ENCODE data around the gene PLK2.

PLK2 gene

DNA sequence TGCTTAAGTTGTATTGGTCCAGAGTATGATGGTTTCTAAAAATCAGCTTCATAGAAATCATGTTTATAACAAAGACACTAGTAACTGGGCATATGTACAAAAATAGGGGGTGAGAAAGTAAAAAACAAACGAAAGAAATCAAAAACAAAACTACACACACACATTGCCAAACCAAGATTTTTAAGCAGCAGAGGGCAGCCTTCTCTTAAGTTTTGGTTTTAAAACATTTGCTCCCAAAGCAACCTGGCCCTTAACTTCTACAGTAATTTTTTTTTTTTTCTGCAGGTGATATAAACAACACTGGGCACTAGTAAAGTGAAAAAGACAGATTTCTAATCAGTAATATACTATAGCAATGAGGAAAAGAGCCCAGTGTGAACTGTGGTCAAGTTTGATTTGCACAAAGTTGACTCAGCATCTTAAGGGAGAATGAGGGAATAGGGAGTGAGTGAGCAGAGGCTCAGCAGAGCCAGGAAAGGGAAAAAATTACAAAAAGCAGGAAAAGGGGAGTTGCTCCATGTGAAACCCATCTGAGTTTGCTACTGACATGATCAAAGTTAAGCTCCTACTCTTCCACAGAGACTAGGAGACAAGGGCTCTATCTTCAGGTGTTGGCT is 18.0 kb upstream of the PLK2 start:
- DNase-seq: no peak

DNA sequence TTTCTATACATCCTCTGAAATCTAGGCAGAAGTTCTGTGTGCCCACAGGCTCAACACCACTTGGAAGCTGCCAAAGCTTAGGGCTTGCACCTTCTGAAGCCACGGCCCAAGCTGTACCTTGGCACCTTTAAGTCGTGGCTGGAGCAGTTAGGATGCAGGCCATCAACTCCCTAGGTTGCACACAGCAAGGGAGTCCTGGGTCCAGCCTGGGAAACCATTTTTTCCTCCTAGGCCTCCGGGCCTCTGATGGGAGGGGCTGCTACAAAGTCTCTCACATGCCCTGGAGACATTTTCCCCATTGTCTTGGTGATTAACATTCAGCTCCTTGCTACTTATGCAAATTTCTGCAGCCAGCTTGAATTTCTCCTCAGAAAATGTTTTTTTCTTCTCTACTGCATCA is 15.5 kb upstream of the PLK2 start:
- DNase-seq: no peak

DNA sequence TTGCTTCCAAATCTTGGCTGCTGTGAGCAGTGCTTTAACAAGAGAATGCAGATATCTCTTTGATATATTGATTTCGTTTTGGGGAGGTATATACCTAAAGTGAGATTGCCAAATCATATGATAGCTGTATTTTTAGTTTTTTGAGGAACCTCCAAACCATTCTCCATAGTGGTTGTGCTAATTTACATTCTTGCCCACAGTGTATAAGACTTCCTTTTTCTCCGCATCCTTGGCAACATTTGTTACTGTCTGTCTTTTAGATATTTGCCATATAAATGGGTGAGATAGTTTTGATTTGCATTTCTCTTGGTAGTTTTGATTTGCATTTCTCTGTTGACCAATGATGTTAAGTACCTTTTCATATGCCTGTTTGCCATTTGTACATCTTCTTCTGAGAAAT is 10.0 kb upstream of the PLK2 start:
- DNase-seq: no peak

DNA sequence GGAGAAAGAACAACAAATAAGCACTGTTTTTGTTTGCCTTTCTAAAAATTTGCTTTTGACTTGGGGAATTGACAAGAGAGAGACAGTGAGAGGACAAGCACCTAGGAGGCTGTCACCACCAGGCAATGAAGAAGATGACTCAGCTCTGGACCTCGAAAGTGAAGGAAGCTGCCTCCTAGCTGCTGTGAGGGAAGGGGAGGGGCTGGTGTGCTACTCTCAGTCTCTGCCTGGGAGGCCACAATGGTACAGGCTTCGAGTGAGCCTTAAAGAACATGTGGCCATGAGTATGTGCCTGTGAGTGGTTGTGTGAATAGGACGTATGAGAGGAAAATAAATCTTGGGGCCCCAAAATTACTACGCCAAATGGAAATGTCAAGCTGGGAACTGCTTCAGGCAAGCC is 7.1 kb upstream of the PLK2 start:
- no peak for DNase-seq

DNA sequence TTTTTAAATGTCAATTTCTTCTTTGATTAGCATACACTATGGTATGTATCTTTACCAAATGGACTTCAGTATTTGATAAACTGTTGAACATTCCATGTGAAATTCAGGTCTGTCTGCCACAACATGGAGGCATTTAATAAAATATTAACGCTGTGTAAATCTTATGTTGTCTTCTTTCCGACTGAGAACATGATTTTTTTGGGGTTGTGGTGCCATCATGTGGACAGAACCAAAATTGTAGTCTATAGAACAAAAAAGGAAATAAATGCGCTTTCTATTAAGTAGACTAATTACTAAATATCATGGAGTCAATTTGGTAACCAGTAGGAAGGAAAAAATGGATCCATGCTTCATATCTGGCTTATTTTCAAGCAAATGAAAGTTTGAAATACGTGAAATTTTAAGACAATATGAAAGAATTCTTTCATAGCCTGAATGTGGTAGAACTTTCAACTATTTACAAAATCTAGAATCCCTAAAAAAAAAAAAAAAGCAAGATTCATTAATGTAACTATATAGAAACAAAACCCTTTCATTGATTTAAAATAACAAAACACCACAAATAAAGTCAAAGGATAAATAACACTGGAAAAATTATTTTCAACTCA is 2.8 kb upstream of the PLK2 start:
- DNase-seq: peak; percentile 4

DNA sequence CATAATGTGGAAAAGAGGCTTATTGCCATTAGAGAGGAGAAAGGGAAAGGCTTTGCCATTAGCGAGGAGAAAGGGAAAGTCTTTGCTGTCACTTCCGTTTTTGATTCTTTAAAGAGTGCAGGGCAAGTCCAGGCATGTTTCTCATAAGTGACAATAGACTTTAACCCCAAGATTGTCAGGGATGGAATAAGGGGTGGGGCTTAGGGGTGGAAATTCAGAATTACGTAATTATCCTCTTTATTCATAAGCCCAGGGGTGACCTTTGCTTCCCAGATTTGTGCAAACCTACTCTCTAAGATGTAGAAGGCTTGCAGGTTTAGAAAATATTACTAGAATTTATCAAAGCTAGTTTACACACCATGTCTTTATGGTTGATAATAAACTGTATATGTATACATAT is 2.3 kb upstream of the PLK2 start:
- DNase-seq: no peak

DNA sequence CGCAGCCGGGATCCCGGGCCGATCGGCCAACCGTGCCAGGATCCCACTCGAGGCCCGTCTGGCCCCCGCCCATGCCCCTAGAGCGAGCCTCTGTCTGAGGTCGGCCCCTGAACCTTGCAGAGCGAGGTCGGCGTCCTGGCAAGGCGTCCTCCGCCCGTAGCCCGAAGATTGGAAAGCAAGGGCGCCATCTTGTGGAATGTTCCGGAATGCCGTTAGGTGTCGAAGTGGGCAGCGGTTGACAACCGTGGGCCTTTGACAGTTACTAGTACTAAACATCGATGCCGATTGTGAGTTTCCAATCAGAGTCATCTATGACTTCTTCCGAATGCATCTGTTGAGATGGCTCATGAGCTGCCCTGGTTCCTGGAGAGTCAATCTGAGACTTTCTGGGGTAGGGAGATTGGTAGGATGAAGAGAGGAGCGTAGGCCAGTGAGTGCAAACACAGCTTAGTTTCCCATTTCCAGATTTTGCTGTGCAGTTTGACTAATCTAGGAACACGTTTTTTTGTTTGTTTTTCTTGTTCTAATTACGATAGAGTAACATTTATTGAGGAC is 923 bp upstream of the PLK2 start:
- DNase-seq: peak; percentile 88

DNA sequence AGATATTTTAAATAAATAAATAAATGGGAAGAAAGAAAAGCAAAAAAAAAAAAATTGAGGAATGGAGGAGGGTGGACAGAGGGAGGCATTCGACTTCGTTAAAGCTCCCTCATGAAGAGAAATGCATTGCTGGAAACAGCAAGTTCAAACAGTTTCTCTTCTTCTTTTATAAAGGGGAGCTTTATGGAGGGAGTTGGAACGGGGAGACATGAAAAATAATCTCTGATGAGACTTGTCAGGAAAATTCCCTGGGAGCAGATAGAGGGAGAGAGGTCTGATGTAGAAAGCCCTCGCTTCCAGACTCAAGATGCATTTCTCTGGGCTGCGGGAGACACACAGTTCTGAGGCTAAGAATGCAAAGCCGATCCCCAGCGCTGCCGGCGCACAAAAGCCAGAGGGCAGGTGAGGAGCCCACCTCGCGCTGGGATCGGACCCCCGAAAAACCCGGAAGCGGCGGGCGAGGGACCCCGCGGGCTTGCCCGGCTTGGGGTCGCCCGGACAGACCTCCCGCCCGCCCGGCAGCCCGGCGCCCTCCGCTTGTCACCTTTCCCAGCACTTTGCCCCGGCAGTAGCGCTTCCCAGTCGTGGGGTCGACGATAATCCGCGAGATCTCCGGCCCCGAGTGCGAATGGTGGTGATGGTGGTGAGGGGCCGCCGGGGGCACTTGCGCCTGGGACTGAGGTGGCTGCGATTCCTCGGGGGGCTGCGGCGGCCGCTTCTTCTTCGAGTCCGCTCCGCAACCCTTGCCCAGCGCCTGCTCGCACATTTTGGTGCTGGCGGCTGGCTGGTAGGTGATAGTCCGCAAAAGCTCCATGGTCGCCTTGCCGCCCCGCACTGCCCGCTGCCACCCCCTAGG is 512 bp downstream of the PLK2 start:
- peak; percentile 38 for DNase-seq

DNA sequence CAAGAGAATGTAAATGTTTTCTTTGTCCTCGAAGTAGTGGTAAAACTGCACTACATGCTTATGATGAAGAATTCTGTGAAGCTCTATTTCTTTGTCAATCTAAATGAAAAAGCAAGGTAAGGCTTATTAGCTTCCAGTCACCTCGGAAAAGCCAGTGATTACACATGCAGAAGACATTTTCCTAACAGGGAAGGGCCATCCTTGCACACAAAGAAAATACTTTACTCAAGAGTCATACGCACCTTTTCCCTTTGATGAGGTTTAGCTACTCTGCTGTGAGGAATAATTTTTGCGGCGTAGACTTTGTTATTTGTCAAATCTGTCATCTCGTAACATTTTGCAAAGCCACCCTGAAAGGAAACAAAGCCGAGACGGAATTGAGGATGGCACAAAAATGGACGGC is 1.1 kb downstream of the PLK2 start:
- DNase-seq: no peak

DNA sequence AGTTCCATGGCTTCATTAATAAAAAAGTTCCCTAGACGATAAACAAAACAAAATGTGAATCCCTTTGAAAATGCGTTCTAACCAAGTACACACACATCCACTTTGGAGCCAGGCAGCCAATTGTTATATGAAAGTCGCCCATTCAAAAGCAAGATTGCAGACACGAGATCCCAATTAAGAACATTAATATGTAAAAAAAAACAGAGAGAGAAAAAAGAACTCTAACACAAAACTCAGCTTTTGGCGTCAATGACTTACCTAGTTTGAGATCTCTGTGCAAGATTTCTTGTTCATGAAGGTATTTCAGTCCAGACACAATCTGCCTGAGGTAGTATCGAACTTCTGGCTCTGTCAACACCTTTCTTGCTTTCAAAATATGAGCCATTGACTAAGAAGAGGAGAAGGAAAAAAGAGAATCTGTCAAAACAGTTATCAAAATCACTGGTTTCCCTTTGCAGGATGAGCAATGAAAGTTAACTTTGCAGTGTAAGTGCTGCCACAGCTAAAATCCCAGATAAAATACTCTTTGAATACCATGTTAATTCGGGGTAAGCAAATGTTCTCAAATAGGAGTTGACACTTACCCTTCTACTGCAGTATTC is 1.6 kb downstream of the PLK2 start:
- no peak for DNase-seq

DNA sequence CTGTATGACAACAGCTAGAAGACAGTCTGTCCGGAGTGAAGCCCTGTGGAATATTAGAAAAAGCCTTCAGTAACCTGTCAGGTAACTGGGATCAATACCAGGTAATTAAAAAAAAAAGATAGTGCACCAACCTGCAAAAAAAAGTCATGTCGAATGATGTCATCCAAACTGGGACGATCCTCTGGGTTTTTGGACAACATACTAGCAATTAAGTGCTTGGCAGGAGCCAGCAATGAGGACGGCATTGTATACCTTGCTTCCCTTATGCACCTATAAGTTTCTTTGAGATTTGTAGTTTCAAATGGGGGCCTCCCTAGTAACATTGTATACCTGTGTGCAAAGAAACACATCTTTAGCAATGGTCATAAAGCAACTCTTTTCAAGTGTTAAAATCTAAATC is 2.8 kb downstream of the PLK2 start:
- DNase-seq: no peak

DNA sequence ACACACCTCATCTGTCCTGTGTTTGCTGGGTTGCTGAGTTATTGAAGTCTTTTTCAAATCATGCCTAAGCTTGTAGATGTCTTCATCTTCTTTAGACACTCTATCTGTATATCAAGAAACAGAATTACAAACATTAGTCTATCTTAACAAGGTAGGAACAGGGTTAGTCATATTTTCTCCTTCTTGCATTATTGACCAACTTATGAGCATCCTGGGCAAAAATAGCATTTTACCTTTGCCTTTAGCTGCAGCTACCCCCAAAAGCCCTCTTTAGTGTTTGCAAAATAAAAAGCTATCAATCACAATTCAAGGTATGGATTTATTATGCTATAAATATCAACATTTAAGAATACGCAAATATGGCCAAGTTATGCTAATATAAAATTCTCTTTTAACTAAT is 3.4 kb downstream of the PLK2 start:
- no peak for DNase-seq

DNA sequence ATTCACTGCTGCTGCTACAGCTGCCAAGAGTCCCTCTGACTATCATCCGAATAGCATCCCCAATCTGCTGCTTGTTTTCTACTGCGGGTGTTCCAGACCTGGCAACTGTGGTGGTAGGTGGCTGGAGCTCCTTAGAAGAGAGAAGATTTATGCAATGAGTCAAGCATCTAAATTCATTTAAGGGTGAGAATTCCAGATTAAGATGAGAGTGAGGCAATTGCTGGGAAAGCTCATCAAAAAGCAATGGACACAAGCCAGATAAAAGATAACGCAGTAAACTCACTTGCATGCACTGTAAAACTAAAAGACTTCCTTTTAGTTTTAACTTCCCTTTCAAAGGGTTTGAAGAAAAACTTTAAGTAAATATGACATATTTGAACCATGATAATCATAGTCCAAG is 3.9 kb downstream of the PLK2 start:
- no peak for DNase-seq

DNA sequence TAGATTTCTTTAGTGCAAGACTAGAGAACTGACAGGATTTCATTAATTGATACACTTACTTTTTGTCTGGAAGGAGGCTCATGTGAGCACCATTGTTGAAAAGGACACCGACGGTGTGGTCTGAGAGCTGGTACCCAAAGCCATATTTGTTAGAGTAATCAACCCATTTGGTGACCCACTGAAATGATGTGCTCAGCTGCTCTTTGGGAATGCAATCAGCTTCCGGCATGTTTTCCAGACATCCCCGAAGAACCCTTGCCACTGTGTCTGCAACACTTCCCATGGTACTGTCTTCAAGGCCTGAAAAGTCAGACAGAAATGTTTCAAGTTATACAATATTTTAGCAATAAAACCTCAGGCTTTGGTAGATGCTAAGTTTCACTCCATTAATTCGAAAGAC is 4.4 kb downstream of the PLK2 start:
- no peak for DNase-seq

DNA sequence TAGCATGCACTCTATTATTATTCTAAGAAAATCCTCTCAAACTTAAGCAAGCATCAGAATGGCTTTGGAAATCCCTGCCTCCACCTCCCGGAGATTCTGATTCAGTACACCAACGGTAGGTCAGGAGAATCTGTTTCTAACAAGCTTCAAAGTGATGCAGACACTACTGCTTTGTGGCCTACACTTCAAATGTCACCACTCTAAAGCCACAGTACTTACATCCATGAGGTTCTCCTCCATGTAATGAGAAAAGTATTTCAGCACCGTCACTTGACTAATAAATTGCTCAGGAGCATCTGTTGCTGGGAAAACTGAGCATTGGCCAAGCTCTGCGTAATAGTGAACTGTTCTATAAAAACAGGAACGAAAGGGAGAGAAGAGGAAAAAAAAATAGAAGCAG is 4.8 kb downstream of the PLK2 start:
- no peak for DNase-seq

DNA sequence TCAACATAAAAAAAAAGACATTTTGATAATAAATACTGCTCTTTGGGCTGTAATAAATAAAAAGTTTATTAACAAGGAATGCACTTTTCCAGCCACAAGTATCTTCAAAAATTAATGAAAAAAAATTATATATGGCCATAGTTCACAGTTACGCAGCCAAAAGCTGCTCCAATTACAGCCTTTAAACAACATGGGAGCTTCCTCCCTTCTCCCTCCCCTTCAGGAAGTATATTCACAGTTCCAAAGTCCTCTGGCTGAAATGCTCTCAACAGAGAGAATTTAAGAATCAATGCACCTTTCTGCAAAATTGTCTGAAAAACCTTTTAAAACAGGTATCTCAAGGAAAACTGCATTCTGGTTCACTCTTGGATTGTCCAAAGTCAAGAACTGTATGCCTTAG is 5.9 kb downstream of the PLK2 start:
- no peak for DNase-seq

DNA sequence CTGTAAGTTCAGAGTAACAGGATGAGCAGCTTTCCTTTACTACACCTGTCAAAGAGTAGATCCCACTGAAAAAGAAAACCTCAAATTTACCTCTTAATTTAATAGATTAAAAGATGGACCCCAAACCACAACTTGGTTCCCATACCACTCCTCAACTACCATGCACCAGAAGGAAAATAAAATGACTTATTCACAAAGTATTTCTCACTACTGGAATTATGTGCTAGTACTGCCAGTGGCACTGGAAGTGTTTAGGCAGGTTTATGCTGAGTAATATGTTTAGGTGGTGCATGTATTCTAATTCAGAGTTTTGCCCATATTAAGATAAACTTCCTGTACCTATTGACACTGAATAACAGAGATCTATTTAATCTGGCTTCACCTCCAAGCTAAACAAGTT is 6.6 kb downstream of the PLK2 start:
- DNase-seq: no peak

DNA sequence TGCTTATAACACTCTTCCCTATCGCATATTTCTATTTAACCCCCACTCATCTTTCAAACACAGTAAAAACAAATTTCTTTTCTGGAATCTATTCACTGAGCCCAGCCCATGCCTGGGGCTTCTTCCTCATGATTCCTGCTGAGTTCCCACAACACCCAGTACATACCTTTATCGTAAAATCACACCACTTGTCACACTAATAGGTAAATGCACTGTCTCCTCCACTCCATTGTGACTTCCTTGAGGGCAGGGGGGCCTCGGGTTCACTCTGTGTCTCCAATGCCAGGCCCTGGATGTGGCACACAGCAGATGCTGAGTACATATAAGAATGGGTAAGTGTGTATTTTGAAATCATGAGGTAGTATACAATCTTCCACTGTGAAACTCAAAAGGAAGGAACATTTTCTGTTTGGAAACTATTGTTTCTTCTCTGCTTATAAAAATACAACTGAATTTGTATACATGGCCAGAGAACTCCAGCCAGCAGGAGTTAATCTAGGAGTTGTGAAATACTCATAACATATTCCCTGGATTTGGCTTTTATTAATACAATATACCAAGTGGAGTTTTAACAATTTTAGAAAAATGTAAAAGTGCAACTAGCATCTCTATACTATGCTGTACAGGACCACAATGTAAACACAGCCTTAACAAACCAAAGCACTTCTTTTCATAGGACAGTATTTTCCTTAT is 7.2 kb downstream of the PLK2 start:
- DNase-seq: no peak

DNA sequence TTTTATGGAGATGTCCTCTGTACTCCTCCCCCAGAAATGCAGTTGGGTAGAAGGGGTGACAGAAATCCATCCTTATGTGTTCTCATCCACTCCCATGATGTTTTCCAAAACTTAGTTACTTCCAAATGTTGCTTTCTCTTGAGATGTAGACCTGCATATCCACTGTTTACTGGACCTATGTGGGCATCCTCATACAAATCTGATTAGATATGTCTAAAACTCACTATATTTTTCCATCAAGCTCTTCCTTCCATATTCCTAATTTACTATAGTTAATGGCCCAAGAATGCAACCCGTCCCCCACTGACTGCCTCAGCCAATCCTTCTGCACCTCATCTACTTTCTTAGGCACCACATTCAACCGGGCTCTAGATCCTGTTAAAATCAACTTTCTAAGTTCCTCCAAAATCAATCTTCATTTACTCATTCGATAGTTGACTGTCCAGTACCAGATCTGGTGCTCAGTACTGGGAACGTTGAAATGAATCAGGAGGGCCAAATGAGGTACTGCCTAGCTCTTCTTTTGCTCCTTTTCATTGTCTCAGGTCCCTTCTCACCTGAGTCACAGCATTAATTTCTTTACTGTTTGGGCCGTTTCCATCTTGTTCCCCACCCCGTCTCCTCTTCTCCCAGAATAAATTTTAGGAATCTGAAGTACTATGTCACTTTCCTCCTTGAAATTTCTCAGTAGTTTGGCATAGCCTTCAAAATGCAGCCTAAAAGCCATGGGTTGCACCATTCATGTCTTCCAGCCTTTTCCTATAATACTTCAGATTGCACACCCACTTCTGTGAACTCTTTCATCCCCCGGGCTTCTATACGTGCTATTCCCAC is 7.9 kb downstream of the PLK2 start:
- no peak for DNase-seq

DNA sequence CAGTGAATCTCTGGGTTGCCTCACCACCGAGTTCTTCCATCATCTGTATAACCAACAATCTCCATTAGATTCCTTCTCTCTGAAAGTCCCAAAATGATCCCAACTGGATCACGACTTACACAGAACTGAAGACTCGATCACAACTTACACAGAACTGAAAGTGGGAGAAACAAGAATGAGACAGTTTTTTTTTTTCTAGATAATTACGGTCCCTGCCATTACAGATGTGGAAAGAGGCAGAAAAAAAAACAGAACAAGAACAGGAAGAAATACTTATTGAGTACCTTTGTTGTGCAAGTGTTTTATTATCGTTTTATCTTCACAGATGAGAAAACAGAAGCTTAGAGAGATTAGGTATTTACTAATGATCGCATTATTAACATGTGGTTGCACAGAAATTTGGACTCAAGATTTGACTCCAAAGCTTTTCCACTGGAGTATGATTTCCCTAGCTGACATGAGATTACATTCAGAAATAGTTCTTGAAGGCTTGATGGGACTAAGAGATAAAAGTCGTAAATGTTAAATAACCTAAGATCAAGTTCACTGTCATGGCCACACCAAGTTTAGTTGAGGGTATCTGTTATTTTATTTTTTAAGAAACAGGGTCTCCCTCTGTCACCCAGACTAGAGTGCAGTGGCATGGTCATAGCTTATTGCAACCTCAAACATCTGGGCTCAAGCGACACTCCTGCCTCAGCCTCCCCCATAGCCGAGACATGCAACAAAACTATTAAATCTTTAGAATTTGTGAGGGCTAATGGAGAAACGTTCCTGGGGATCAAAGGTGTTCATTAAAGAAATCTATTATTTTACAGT is 8.9 kb downstream of the PLK2 start:
- DNase-seq: no peak

DNA sequence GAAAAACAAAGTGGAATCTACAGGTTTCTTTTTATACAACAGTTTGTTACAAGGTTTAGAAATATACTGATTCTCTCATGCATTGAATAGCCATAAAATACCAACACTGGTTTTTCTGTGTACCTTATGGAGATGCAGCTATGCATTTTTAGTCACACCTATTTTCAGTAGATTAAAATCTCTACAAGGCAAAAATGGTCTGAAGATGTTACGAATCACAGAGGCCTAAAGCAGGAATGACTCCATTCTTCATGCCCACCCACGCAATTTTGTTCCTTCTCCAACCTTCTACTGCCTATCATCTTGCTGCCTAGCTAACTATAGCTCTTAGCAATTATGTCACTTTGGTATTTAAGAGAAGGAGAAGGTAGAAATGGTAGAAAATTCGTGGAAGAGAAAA is 9.9 kb downstream of the PLK2 start:
- no peak for DNase-seq
